ENCODE data around the gene CLTB. TPM values are rescaled to one million over a fixed set of nuclear protein-coding genes. Genes with fewer than 3 reads are reported as not detected.

CLTB gene
- polyA plus RNA-seq, 1 of the 3 experiments (the other 2 are of a cell fraction): 91.2 TPM

- TF ChIP-seq PBX3 (IDR thresholded peaks at IDR 0.05): no peak
- no peak for TF ChIP-seq TAF1 (IDR thresholded peaks at IDR 0.05; ENCODE audit: borderline replicate concordance, low read depth, low read length)
- TF ChIP-seq YY1 (IDR thresholded peaks at IDR 0.05; ENCODE audit: low read depth): no peak
These were observed 3.7 kb upstream of the CLTB start (continued) for GRCh38 chr5:176420086-176420485.

- DNase-seq: no peak
- 63% methylated on average over 9 of the region's 9 CpGs for WGBS (ENCODE audit: low lambda C conversion rate)
- Histone ChIP-seq H4K20me1 (ENCODE audit: insufficient read depth) (no peaks in the 10 kb centered on the region), H3K27me3 (ENCODE audit: insufficient read depth) (no peaks in the 10 kb centered on the region; the same call in 1 of the 2 replicates), H3K36me3 (replicated peaks in 1 of 2; ENCODE audit: control insufficient read depth in 1 of 2, insufficient read depth in 2 of 2, low read length in 1 of 2) (no peaks in the 10 kb centered on the region), H3K4me3 (ENCODE audit: low read depth in 2 of 2, low read length in 1 of 2) (no peak overlapping the region), H3K9ac (no peak overlapping the region), H2AFZ (ENCODE audit: low read depth) (no peak overlapping the region), H3K9me2 (no peaks in the 10 kb centered on the region), H3K27ac (ENCODE audit: low read depth in 2 of 2, low read length in 1 of 2) (no peak overlapping the region), H3K79me2 (ENCODE audit: insufficient read depth) (peaks cover 18% of the 10 kb centered on the region; the same call in 1 of the 2 replicates), H3K4me1 (ENCODE audit: control insufficient read depth in 1 of 2, insufficient read depth in 2 of 2, low read depth in 1 of 2, low read length in 1 of 2) (peaks cover 0 to 12% of the 10 kb centered on the region in 2 experiments; a peak in 2 of 4 replicates), H3K4me2 (no peak overlapping the region), H3K9me3 (no peaks in the 10 kb centered on the region), H3F3A (replicated peaks; ENCODE audit: insufficient read depth) (no peaks in the 10 kb centered on the region)
- POLR2A ChIA-PET: interaction anchor here (0.8 kb wide), 1 partner anchor 229 kb away, joined by 3 read pairs; the partner anchor contains the start of gene TSPAN17
- TF ChIP-seq YY1 (IDR thresholded peaks at IDR 0.05; ENCODE audit: low read depth): no peak
- CTCF ChIA-PET: interaction anchor here (0.7 to 3.6 kb wide), 5 partner anchors 11 to 202 kb away, joined by 3 to 47 read pairs (median 3); partner anchors contain the start of gene FAF2
These were observed 1.9 kb upstream of the CLTB start for GRCh38 chr5:176418251-176418650.

GRCh38 chr5:176416965-176417364 lies 626 bp upstream of the CLTB start:
- ChIA-PET CTCF (interaction anchor here (0.6 to 3.6 kb wide), 37 partner anchors 10 to 687 kb away, joined by 3 to 47 read pairs (median 4); partner anchors contain the start of genes EIF4E1B, FAF2, HIGD2A and NOP16), POLR2A (interaction anchor here (0.9 to 1.9 kb wide), 3 partner anchors 27 to 126 kb away, joined by 3 to 6 read pairs (median 4); partner anchors contain the start of gene KIAA1191)
- WGBS (ENCODE audit: low lambda C conversion rate): 81% methylated on average over 11 of the region's 11 CpGs
- TF ChIP-seq ZBTB33 (IDR thresholded peaks at IDR 0.05; ENCODE audit: borderline replicate concordance, low read depth) (no peak), SMC3 (IDR thresholded peaks at IDR 0.05; ENCODE audit: low read depth, low read length) (no peak), USF1 (IDR thresholded peaks at IDR 0.05; ENCODE audit: borderline replicate concordance, low read depth) (no peak), GATA2 (CRISPR knock-in tag; IDR thresholded peaks at IDR 0.05) (no peak), SIN3A (IDR thresholded peaks at IDR 0.05; ENCODE audit: borderline replicate concordance, low read depth, low read length) (no peak), TCF12 (IDR thresholded peaks at IDR 0.05) (no peak), EP300 (IDR thresholded peaks at IDR 0.05; ENCODE audit: borderline replicate concordance in 1 of 2, low read depth in 1 of 2, low read length in 1 of 2) (no peak), TAF1 (IDR thresholded peaks at IDR 0.05; ENCODE audit: borderline replicate concordance, low read depth, low read length) (no peak), RFX5 (IDR thresholded peaks at IDR 0.05; ENCODE audit: low read length) (no peak), PBX3 (IDR thresholded peaks at IDR 0.05) (no peak), GABPA (IDR thresholded peaks at IDR 0.05; ENCODE audit: low read depth) (no peak), RXRA (IDR thresholded peaks at IDR 0.05; ENCODE audit: borderline replicate concordance, low read depth) (no peak), EZH2phosphoT487 (IDR thresholded peaks at IDR 0.05; ENCODE audit: borderline replicate concordance, low read depth) (no peak), CTCF (IDR thresholded peaks at IDR 0.05) (no peak), FOSL2 (IDR thresholded peaks at IDR 0.05; ENCODE audit: borderline replicate concordance, low read depth) (no peak), RCOR1 (IDR thresholded peaks at IDR 0.05; ENCODE audit: low read length) (no peak), CHD2 (IDR thresholded peaks at IDR 0.05; ENCODE audit: low read length, partially characterized antibody) (no peak)

More at GRCh38 chr5:176416965-176417364, 626 bp upstream of the CLTB start:
- peak overlapping the region in 1 of 2 experiments; percentile 97; a peak in 1 of 4 replicates for H3K4me3 ChIP-seq (ENCODE audit: low read depth in 2 of 2, low read length in 1 of 2)
- H3K79me2 ChIP-seq (ENCODE audit: insufficient read depth): peaks cover 18% of the 10 kb centered on the region; the same call in 1 of the 2 replicates
- H2AFZ ChIP-seq (ENCODE audit: low read depth): peak overlapping the region; percentile 71
- peaks cover 0 to 12% of the 10 kb centered on the region in 2 experiments; a peak in 2 of 4 replicates for H3K4me1 ChIP-seq (ENCODE audit: control insufficient read depth in 1 of 2, insufficient read depth in 2 of 2, low read depth in 1 of 2, low read length in 1 of 2)
- H3K27me3 ChIP-seq (ENCODE audit: insufficient read depth): no peaks in the 10 kb centered on the region
- no peaks in the 10 kb centered on the region for H3K36me3 ChIP-seq (replicated peaks in 1 of 2; ENCODE audit: control insufficient read depth in 1 of 2, insufficient read depth in 2 of 2, low read length in 1 of 2)
- H3F3A ChIP-seq (replicated peaks; ENCODE audit: insufficient read depth): no peaks in the 10 kb centered on the region
- no peak overlapping the region for H3K27ac ChIP-seq (ENCODE audit: low read depth in 2 of 2, low read length in 1 of 2)
- H3K9me2 ChIP-seq: no peaks in the 10 kb centered on the region
- no peaks in the 10 kb centered on the region for H3K9me3 ChIP-seq
- no peaks in the 10 kb centered on the region for H4K20me1 ChIP-seq (ENCODE audit: insufficient read depth)
- H3K4me2 ChIP-seq: peak overlapping the region; percentile 71
- no peak for DNase-seq
- H3K9ac ChIP-seq: no peak overlapping the region
